OCI-LY1 (cell line): ENCODE data around the gene PRKCA.

ENCODE experiments used
- EZH2 ChIP-seq: fragments of 200-600 bp; sonication (generic), shearing (Covaris generic); IDR thresholded peaks from 2 replicates; pipeline ENCODE4 v1.8.0; 2017; ENCODE audit warnings: borderline replicate concordance, mixed run types, mild to moderate bottlenecking, antibody characterized with exemption, low read length, moderate library complexity, mixed read lengths
- TF ChIP-seq, protein P1 (sequence below): fragments of 200-600 bp; sonication (generic), shearing (Covaris generic); IDR thresholded peaks from 2 replicates; pipeline ENCODE4 v1.5.1; 2017; ENCODE audit warnings: mild to moderate bottlenecking, antibody characterized with exemption, low read length, moderate library complexity, mixed read lengths

DNA sequence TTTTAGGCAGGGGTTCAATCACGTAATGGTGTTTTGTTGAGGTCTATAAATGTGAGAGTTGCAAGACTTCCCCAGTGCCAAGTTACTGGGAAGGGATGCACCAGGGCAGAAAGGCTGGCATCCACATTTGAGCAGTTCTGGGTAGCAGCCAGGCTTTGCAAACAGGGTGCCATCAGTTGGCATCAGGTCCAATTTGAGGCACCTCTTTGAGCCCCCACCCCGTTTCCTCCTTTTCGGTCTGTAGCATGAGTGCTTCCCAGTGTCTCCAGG, 389.9 kb downstream of the PRKCA start:
- TF ChIP-seq, protein P1, sequence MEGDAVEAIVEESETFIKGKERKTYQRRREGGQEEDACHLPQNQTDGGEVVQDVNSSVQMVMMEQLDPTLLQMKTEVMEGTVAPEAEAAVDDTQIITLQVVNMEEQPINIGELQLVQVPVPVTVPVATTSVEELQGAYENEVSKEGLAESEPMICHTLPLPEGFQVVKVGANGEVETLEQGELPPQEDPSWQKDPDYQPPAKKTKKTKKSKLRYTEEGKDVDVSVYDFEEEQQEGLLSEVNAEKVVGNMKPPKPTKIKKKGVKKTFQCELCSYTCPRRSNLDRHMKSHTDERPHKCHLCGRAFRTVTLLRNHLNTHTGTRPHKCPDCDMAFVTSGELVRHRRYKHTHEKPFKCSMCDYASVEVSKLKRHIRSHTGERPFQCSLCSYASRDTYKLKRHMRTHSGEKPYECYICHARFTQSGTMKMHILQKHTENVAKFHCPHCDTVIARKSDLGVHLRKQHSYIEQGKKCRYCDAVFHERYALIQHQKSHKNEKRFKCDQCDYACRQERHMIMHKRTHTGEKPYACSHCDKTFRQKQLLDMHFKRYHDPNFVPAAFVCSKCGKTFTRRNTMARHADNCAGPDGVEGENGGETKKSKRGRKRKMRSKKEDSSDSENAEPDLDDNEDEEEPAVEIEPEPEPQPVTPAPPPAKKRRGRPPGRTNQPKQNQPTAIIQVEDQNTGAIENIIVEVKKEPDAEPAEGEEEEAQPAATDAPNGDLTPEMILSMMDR, result no peak
- TF ChIP-seq EZH2, result no peak
